Mesenteric fat pad (tissue), 1 donor: ENCODE results near the gene PADI3. TPM values are rescaled to one million over a fixed set of nuclear protein-coding genes. Genes with fewer than 3 reads are reported as not detected.

Source experiments
- DNase-seq: peaks from one replicate; pipeline ENCODE4 v3.0.0-alpha.2; 2020; ENCODE audit warnings: low spot score
- total RNA-seq: library from RNA; stranded (reverse); fragmentation: NEBNext Ultra II Directional; extraction: Animal tissue kit (Norgen Biotek cat#: 25700); gene quantifications from one replicate; pipeline ENCODE4 v1.2.1, GENCODE V29; 2021
- donor health status: DM: yes; HTN: yes; CAD: no.

PADI3 gene
- total RNA-seq, 1 donor from 2014 or later, result not detected

- DNase-seq, result no peak
These were observed 33.4 kb upstream of the PADI3 start for GRCh38 chr1:17215545-17215890.

GRCh38 chr1:17216078-17216477 is 32.8 kb upstream of the PADI3 start:
- DNase-seq, result no peak

- DNase-seq, result no peak
These were observed 31.3 kb upstream of the PADI3 start for GRCh38 chr1:17217607-17218006.

GRCh38 chr1:17218939-17219338 is 30.0 kb upstream of the PADI3 start:
- DNase-seq, result no peak

GRCh38 chr1:17220287-17220686 is 28.6 kb upstream of the PADI3 start:
- DNase-seq, result no peak

- DNase-seq, result no peak
These were observed 26.3 kb upstream of the PADI3 start for GRCh38 chr1:17222557-17222956.

- no peak for DNase-seq
These were observed 24.5 kb upstream of the PADI3 start for GRCh38 chr1:17224434-17224833.

GRCh38 chr1:17225140-17225539 is 23.8 kb upstream of the PADI3 start:
- no peak for DNase-seq

- no peak for DNase-seq
These were observed 21.5 kb upstream of the PADI3 start for GRCh38 chr1:17227358-17227915.

- no peak for DNase-seq
These were observed 20.3 kb upstream of the PADI3 start for GRCh38 chr1:17228619-17229018.

GRCh38 chr1:17229379-17229778 is 19.5 kb upstream of the PADI3 start:
- no peak for DNase-seq

- no peak for DNase-seq
These were observed 18.8 kb upstream of the PADI3 start for GRCh38 chr1:17230106-17230505.

- no peak for DNase-seq
These were observed 18.1 kb upstream of the PADI3 start for GRCh38 chr1:17230671-17231310.

GRCh38 chr1:17232759-17233661 is 15.9 kb upstream of the PADI3 start:
- no peak for DNase-seq

- no peak for DNase-seq
These were observed 15.1 kb upstream of the PADI3 start for GRCh38 chr1:17233675-17234320.

GRCh38 chr1:17234405-17234804 is 14.5 kb upstream of the PADI3 start:
- no peak for DNase-seq

GRCh38 chr1:17235135-17235885 is 13.6 kb upstream of the PADI3 start:
- no peak for DNase-seq

- peak; percentile 94 for DNase-seq
These were observed 11.9 kb upstream of the PADI3 start for GRCh38 chr1:17236779-17237560.

GRCh38 chr1:17237561-17237903 is 11.4 kb upstream of the PADI3 start:
- DNase-seq, result no peak

- DNase-seq, result no peak
These were observed 9.5 kb upstream of the PADI3 start for GRCh38 chr1:17239420-17239819.
